Stimulated activated CD8-positive, alpha-beta memory T cell treated with anti-CD3 and anti-CD28 coated beads, Interleukin-12 subunit alpha, Interleukin-12 subunit beta, amount 100 ng/mL, for 24 hours (primary cell): ENCODE data around the gene CTRB2.
"Not testable (repeated sequence)": the region's sequence is repeated elsewhere in the genome, so short reads cannot be mapped to it uniquely, and the experiment has no call there.

Experiments used
- DNase-seq: peaks from one replicate; pipeline ENCODE4 v3.0.0-alpha.2; 2020; ENCODE audit errors: extremely low read depth

Gene CTRB2

GRCh38 chr16:75242436-75243078, 35.6 kb upstream of the CTRB2 start:
- not testable (repeated sequence) for DNase-seq

- no peak for DNase-seq
These were observed 35.0 kb upstream of the CTRB2 start for GRCh38 chr16:75241955-75242354.

GRCh38 chr16:75241412-75241811, 34.5 kb upstream of the CTRB2 start:
- DNase-seq: no peak

DNA sequence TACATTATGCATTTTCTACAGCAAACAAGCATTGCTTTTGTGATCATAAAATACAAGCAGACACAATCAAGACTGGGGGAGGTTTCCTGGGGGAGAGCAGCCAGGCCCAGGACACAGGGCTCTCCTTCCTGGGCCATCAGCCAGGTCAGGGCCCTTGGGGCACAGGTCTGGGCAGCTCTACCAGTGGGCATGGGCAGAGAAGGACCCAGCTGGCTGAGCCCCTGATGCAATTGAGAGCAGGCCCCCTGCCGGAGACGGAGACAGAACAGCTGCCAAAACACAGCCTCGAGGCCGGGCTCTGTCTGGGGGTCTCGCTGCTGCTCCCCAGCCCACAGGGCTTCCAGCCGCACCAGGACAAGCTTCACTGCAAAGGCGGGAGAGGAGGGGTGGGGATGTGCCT, 33.7 kb upstream of the CTRB2 start:
- not testable (repeated sequence) for DNase-seq

DNA sequence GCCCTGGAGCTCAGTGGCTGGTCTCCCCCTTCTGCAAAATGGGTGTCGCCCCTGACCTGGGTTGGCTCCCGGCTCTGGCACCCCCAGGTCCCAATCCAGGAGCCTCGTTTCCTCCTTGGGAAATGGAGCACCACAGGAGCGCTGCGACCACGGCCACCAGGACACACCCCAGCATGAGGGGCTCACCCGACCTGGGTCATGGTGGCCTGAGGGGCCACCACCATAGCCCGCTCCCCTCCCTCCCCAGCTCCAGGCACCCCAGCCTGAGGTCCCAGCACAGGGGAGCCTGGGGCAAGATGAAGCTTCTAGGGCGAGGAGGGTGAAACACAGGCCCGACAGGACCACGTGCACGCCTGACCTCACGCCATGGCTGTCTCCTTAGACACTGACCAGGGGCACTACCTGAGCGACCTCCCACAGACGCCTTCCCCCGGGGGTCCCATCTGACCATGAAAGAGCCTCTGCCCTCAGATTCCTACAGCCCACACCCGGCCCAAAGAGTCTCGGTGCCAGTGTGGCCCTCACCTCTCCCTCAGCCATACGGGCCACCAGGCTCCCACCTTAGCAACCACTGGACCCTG, 32.7 kb upstream of the CTRB2 start:
- DNase-seq: no peak

GRCh38 chr16:75238853-75239541, 32.0 kb upstream of the CTRB2 start:
- no peak for DNase-seq

GRCh38 chr16:75238132-75238852, 31.3 kb upstream of the CTRB2 start:
- DNase-seq: no peak

GRCh38 chr16:75237398-75238131, 30.6 kb upstream of the CTRB2 start:
- DNase-seq: no peak

GRCh38 chr16:75236736-75237397, 29.9 kb upstream of the CTRB2 start:
- no peak for DNase-seq

GRCh38 chr16:75236232-75236631, 29.3 kb upstream of the CTRB2 start:
- no peak for DNase-seq

- no peak for DNase-seq
These were observed 28.8 kb upstream of the CTRB2 start for GRCh38 chr16:75235721-75236193.

- no peak for DNase-seq
These were observed 28.1 kb upstream of the CTRB2 start for GRCh38 chr16:75234856-75235696.

GRCh38 chr16:75233611-75233938, 26.6 kb upstream of the CTRB2 start:
- DNase-seq: no peak

DNA sequence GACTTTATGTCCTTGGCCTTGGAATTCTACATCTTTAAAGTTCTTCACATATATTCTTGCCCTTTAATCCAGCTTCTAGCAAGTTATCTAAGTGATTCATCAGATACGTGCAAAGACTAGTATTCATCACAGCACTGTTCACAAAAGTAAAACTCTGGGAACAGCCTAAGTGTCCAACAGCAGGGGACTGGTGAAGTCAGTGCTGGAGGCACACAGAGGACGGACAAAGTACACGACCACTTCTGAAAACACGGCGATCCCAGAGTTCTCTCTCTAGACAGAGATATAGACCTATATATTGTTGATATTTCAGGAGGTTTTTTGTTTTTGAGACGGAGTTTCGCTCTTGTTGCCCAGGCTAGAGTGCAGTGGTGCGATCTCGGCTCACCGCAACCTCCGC, 24.6 kb upstream of the CTRB2 start:
- DNase-seq: no peak

DNA sequence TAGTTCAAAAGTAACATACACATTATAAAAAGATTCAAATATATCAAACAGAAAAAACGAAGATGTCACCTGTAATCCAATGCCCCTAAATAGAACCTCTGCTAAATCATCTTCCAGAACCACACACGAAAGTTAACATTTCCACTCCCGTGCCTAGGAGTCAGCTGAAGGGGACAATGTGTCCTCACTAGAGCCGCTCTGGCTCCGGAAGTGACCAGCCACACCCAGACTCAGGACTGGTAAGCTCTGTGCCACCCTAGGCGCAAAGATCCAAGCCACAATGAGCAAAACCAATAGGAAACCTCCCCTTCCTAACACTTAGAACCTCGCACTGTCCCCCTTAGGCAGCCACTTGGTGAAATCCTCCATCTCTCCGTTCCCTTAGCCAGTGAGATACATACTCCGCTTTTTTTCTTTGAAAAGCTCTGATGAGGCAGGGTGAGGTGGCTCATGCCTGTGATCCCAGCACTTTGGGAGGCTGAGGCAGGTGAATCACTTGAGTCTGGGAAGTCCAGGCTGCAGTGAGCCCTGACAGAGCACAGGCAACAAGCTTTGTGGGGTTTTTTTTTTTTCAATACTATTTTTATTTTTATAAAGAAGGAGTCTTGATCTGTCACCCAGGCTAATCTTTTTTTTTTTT, 23.6 kb upstream of the CTRB2 start:
- DNase-seq: no peak

DNA sequence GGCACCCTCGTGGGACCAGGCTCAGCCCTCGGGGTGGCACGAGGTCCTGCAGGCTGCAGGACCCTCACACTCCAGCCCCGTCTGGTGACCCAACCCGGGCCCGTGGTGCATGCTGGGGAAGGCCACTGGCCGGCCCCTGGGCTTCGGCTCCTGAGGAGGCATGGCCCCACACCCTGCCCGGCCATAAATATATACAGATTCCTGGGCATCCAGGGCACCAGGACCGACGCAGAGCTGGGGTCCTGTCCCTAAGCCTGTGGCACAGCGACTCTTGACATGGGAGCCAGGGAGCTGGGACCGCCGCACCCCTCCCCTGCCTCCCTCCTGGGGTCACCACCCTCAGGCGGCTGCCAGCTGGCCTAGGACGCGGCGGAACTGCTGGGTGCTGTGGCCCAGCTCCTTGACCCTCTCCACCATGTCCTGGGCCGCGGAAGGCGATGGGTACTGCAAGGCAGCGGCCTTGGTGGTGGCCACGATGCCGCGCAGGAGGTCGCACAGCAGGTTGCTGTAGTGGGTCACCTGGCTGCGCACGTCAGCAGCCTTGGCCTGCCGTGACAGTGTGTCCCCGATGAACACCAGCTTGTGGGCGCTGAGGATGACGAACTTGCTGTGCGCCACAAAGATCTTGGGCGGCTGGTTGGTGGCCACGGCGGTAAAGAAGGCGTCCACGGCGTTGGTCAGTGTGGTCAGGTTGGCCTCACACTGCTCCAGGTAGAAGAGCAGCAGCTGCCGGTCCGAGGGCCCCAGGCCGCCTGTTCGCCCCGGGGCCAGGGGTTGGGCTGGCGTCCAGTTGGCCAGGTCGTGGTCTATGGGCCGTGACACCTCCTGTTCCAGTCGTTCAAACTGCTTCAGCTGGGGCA, 22.4 kb upstream of the CTRB2 start:
- DNase-seq: no peak

GRCh38 chr16:75228143-75228976, 21.4 kb upstream of the CTRB2 start:
- no peak for DNase-seq
